ENCODE data around the gene CEP131. TPM values are rescaled to one million over a fixed set of nuclear protein-coding genes. Genes with fewer than 3 reads are reported as not detected.

Gene CEP131
- total and polyA plus RNA-seq, 2 of the 8 experiments (the other 6 are each of a cell fraction or from before 2014, with no cell fraction given) = 5.9 to 23.2 TPM

DNA sequence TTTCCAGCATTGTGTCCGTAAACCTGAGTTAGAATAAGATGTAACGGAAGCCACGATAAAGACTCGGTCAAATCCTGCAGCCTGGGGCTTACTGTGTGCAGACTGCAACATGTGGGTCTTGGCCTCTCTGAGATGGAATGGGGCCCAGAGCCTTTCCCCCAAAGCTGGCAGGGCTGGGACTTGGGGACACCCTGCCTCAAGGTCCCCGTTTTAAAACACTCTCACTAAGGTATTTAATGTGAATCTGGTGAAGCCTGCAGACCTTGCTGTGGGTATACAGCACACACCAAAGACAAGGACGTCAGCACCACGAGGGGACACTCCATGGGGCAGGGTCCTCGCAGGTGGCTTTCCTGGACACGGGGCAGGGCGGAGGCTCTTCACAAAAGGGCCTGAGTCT is 18.4 kb upstream of the CEP131 start:
- 89% methylated on average over 9 of the region's 10 CpGs; no CpG with 5 or more reads in 1 of the 2 experiments for WGBS, 2 experiments (ENCODE audit: extremely low coverage in 1 of 2, insufficient coverage in 1 of 2, insufficient read length in 1 of 2, insufficient replicate concordance in 2 of 2, low coverage in 1 of 2, low lambda C conversion rate in 2 of 2, missing lambda C conversion rate in 1 of 2)
- Histone ChIP-seq H3K14ac (ENCODE audit: insufficient read length) (no peak overlapping the region), H4K20me1 (replicated peaks in 1 of 2; ENCODE audit: control insufficient read depth in 1 of 2, insufficient read depth in 2 of 2, low read length in 2 of 2) (peaks cover 14 to 22% of the 10 kb centered on the region in 2 experiments), H3K56ac (replicated peaks; ENCODE audit: insufficient read length, low read depth, low read length) (no peak overlapping the region), H2BK5ac (ENCODE audit: low read depth, low read length) (no peak overlapping the region), H3K9me3 (ENCODE audit: insufficient read depth in 2 of 2, low read depth in 1 of 2, low read length in 1 of 2) (no peaks in the 10 kb centered on the region), H2AK5ac (ENCODE audit: low read depth, low read length) (no peak overlapping the region), H2BK12ac (ENCODE audit: low read depth, low read length) (no peak overlapping the region), H3K4me1 (replicated peaks in 1 of 4; ENCODE audit: control insufficient read depth in 3 of 4, insufficient read depth in 4 of 4, low read length in 3 of 4) (peaks cover 0 to 12% (median 9%) of the 10 kb centered on the region in 4 experiments; a peak in 5 of 7 replicates), H3K27ac (ENCODE audit: low read depth, low read length) (no peak overlapping the region), H3K23me2 (ENCODE audit: low read depth, low read length) (peaks cover 8% of the 10 kb centered on the region; the same call in 1 of the 2 replicates), H4K5ac (ENCODE audit: insufficient read length, low read depth, low read length) (no peak overlapping the region), H2AFZ (ENCODE audit: low read length) (no peak overlapping the region), H3K23ac (ENCODE audit: insufficient read length) (no peak overlapping the region), H4K8ac (ENCODE audit: extremely low read depth, insufficient read depth, low read length) (no peak overlapping the region), H3K9ac (replicated peaks in 1 of 4; ENCODE audit: extremely low read depth in 1 of 4, low read depth in 3 of 4, low read length in 3 of 4) (no peak overlapping the region), H4K91ac (replicated peaks; ENCODE audit: insufficient read length, low read length) (no peak overlapping the region), H3K79me2 (ENCODE audit: control insufficient read depth in 1 of 2, insufficient read depth in 2 of 2, low read length in 2 of 2) (peaks cover 0 to 23% of the 10 kb centered on the region in 2 experiments; a peak in 2 of 4 replicates), H3K36me3 (ENCODE audit: control insufficient read depth in 2 of 4, insufficient read depth in 4 of 4, low read length in 3 of 4) (no peaks in the 10 kb centered on the region; a peak in 1 of 8 replicates), H2BK120ac (replicated peaks; ENCODE audit: low read depth, low read length) (no peak overlapping the region), H3K18ac (ENCODE audit: extremely low read depth, low read length) (no peak overlapping the region), H3K79me1 (ENCODE audit: low read depth, low read length) (peaks cover 9% of the 10 kb centered on the region), H2BK15ac (ENCODE audit: low read length) (no peak overlapping the region), H3K4me3 (ENCODE audit: extremely low read depth in 1 of 4, insufficient read depth in 2 of 4, low read depth in 3 of 4, low read length in 4 of 4) (no peak overlapping the region), H3K4me2 (ENCODE audit: insufficient read depth in 1 of 2, low read depth in 2 of 2, low read length in 2 of 2) (no peak overlapping the region; a peak in 1 of 4 replicates), H3K4ac (replicated peaks; ENCODE audit: insufficient read length, low read depth, low read length) (no peak overlapping the region), H3K27me3 (replicated peaks in 1 of 4; ENCODE audit: control insufficient read depth in 3 of 4, extremely low read depth in 1 of 4, insufficient read depth in 3 of 4, low read length in 3 of 4) (no peaks in the 10 kb centered on the region), H2BK20ac (ENCODE audit: low read length) (no peak overlapping the region)
- FAIRE-seq = no peak
- ChIA-PET CTCF (ENCODE audit: partially characterized antibody) (interaction anchor here (1.0 to 1.2 kb wide), 2 partner anchors 98 to 253 kb away, joined by 3 read pairs; no protein-coding TSS in a partner anchor), POLR2A (ENCODE audit: partially characterized antibody) (interaction anchor here (0.8 kb wide), 1 partner anchor 9 kb away, joined by 5 read pairs; no protein-coding TSS in a partner anchor)
- DNase-seq (ENCODE audit: low read depth in 1 of 2, low spot score in 2 of 2) = no peak
- no peak for TF ChIP-seq CEBPB (IDR thresholded peaks at IDR 0.05; ENCODE audit: low read depth, low read length)
- no peak for TF ChIP-seq SP1 (IDR thresholded peaks at IDR 0.05; ENCODE audit: low read depth, low read length)
- TF ChIP-seq CHD1 (IDR thresholded peaks at IDR 0.05; ENCODE audit: low read depth, low read length) = no peak
- TF ChIP-seq SP2 (IDR thresholded peaks at IDR 0.05; ENCODE audit: low read length) = no peak
- no peak for TF ChIP-seq TAF7 (optimal IDR thresholded peaks at IDR 0.05; ENCODE audit: borderline replicate concordance, low read depth, low read length)
- TF ChIP-seq TBP (IDR thresholded peaks at IDR 0.05; ENCODE audit: low read depth, low read length) = no peak
- TF ChIP-seq, protein P1, sequence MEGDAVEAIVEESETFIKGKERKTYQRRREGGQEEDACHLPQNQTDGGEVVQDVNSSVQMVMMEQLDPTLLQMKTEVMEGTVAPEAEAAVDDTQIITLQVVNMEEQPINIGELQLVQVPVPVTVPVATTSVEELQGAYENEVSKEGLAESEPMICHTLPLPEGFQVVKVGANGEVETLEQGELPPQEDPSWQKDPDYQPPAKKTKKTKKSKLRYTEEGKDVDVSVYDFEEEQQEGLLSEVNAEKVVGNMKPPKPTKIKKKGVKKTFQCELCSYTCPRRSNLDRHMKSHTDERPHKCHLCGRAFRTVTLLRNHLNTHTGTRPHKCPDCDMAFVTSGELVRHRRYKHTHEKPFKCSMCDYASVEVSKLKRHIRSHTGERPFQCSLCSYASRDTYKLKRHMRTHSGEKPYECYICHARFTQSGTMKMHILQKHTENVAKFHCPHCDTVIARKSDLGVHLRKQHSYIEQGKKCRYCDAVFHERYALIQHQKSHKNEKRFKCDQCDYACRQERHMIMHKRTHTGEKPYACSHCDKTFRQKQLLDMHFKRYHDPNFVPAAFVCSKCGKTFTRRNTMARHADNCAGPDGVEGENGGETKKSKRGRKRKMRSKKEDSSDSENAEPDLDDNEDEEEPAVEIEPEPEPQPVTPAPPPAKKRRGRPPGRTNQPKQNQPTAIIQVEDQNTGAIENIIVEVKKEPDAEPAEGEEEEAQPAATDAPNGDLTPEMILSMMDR (IDR thresholded peaks at IDR 0.05; ENCODE audit: control extremely low read depth in 1 of 3, insufficient read depth in 1 of 3, low read depth in 1 of 3, low read length in 3 of 3) = no peak
- TF ChIP-seq POU5F1 (IDR thresholded peaks at IDR 0.05; ENCODE audit: low read depth, low read length) = no peak
- no peak; a peak in 1 of 3 replicates for TF ChIP-seq POLR2A (IDR thresholded peaks at IDR 0.05; ENCODE audit: control extremely low read depth in 1 of 2, low read depth in 2 of 2, low read length in 2 of 2)
- TF ChIP-seq KDM1A (IDR thresholded peaks at IDR 0.05; ENCODE audit: borderline replicate concordance, low read length) = no peak
- no peak for TF ChIP-seq ASH2L (IDR thresholded peaks at IDR 0.05; ENCODE audit: low read length)
- TF ChIP-seq USF2 (IDR thresholded peaks at IDR 0.05; ENCODE audit: low read length) = no peak

Data from H1 (cell line).